Loucy (cell line): ENCODE measurements around the gene COA5.

Experiments used
- H2AFZ ChIP-seq: fragments of 200-600 bp; sonication (generic); 2 replicates; pipeline ENCODE4 v1.6.0; 2016; ENCODE audit warnings: antibody characterized with exemption, mild to moderate bottlenecking, low read length, moderate library complexity
- H3F3A ChIP-seq: fragments of 200-600 bp; 2 replicates; pipeline ENCODE4 v1.6.0; 2016; ENCODE audit warnings: antibody characterized with exemption, low read depth, mild to moderate bottlenecking
- H3K27me3 ChIP-seq: fragments of 200-600 bp; sonication (generic); 2 replicates; pipeline ENCODE4 v1.6.1; 2014; ENCODE audit warnings: low read length, mild to moderate bottlenecking; ENCODE audit not compliant: insufficient read depth, poor library complexity, severe bottlenecking
- H3K36me3 ChIP-seq: fragments of 200-600 bp; sonication (generic); 2 replicates; pipeline ENCODE4 v1.6.1; 2016; ENCODE audit warnings: low read length; ENCODE audit not compliant: insufficient read depth
- H3K4me1 ChIP-seq: fragments of 200-600 bp; sonication (generic); 2 replicates; pipeline ENCODE4 v1.5.1; 2014; ENCODE audit warnings: low read length, mild to moderate bottlenecking; ENCODE audit not compliant: insufficient read depth, poor library complexity, severe bottlenecking
- H3K4me2 ChIP-seq: fragments of 200-600 bp; sonication (generic); 2 replicates; pipeline ENCODE4 v1.6.0; 2014; ENCODE audit warnings: antibody characterized with exemption, low read length, low read depth, mild to moderate bottlenecking; ENCODE audit not compliant: poor library complexity, severe bottlenecking
- H3K4me3 ChIP-seq: fragments of 200-600 bp; sonication (generic); 2 replicates; pipeline ENCODE4 v1.5.1; 2014; ENCODE audit warnings: low read length, mild to moderate bottlenecking, mixed read lengths; ENCODE audit not compliant: poor library complexity, severe bottlenecking
- H3K79me2 ChIP-seq: fragments of 200-600 bp; sonication (generic); 2 replicates; pipeline ENCODE4 v1.6.1; 2014; ENCODE audit warnings: low read length; ENCODE audit not compliant: insufficient read depth
- H3K9ac ChIP-seq: fragments of 200-600 bp; sonication (generic); 2 replicates; pipeline ENCODE4 v1.6.0; 2014; ENCODE audit warnings: mild to moderate bottlenecking, low read depth, low read length, moderate library complexity; ENCODE audit not compliant: poor library complexity, severe bottlenecking
- H3K9me2 ChIP-seq: fragments of 200-600 bp; sonication (generic); replicated peaks from 2 replicates; pipeline ENCODE4 v1.6.1; 2016; ENCODE audit warnings: low read depth, low read length, mixed read lengths
- H3K9me3 ChIP-seq: fragments of 200-600 bp; sonication (generic); 2 replicates; pipeline ENCODE4 v1.6.1; 2014; ENCODE audit warnings: mild to moderate bottlenecking, antibody characterized with exemption, low read length, low read depth; ENCODE audit not compliant: insufficient read depth
- H4K20me1 ChIP-seq: fragments of 200-600 bp; sonication (generic); 2 replicates; pipeline ENCODE4 v1.6.0; 2014; ENCODE audit warnings: antibody characterized with exemption, low read length, mild to moderate bottlenecking; ENCODE audit not compliant: insufficient read depth, poor library complexity, severe bottlenecking
- EZH2phosphoT487 ChIP-seq: fragments of 200-600 bp; IDR thresholded peaks from 2 replicates; pipeline ENCODE4 v1.6.1; 2018; ENCODE audit warnings: antibody characterized with exemption, mild to moderate bottlenecking, moderate library complexity, borderline replicate concordance
- TF ChIP-seq, protein P1 (sequence below): fragments of 200-600 bp; sonication (generic); conservative IDR thresholded peaks from 2 replicates; pipeline ENCODE4 v1.5.1; 2014; ENCODE audit warnings: mild to moderate bottlenecking, antibody characterized with exemption, low read length

The COA5 gene

DNA sequence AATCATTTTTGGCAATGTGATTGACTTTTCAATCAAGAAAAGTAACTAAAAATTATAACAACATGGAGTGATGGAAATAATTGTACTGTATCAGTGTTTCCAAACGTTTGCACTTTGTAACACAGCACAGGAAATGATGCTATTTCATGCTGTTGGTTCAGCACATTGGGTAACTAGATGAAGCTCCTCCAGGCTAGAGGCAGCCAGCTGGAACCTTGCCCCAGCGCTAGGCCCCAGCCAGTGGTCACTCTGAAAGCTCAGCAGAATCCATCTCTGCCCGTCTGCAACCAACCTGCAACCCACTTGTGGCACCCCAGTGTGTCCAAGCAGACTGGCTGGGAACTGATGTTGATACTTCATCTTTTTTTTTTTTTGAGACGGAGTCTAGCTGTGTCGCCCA, 15.3 kb upstream of the COA5 start:
- Histone ChIP-seq H3K4me1 (peaks cover 18% of the 10 kb centered on the region), H4K20me1 (no peaks in the 10 kb centered on the region), H3K9me3 (no peaks in the 10 kb centered on the region), H3K9ac (no peak overlapping the region), H3K4me3 (no peak overlapping the region), H3K36me3 (peaks cover 3% of the 10 kb centered on the region; the same call in 1 of the 2 replicates), H3K4me2 (no peak overlapping the region), H3F3A (no peaks in the 10 kb centered on the region), H3K27me3 (no peaks in the 10 kb centered on the region), H3K79me2 (no peaks in the 10 kb centered on the region), H2AFZ (no peak overlapping the region), H3K9me2 (no peaks in the 10 kb centered on the region)
- no peak for TF ChIP-seq EZH2phosphoT487
- TF ChIP-seq, protein P1, sequence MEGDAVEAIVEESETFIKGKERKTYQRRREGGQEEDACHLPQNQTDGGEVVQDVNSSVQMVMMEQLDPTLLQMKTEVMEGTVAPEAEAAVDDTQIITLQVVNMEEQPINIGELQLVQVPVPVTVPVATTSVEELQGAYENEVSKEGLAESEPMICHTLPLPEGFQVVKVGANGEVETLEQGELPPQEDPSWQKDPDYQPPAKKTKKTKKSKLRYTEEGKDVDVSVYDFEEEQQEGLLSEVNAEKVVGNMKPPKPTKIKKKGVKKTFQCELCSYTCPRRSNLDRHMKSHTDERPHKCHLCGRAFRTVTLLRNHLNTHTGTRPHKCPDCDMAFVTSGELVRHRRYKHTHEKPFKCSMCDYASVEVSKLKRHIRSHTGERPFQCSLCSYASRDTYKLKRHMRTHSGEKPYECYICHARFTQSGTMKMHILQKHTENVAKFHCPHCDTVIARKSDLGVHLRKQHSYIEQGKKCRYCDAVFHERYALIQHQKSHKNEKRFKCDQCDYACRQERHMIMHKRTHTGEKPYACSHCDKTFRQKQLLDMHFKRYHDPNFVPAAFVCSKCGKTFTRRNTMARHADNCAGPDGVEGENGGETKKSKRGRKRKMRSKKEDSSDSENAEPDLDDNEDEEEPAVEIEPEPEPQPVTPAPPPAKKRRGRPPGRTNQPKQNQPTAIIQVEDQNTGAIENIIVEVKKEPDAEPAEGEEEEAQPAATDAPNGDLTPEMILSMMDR, result no peak

DNA sequence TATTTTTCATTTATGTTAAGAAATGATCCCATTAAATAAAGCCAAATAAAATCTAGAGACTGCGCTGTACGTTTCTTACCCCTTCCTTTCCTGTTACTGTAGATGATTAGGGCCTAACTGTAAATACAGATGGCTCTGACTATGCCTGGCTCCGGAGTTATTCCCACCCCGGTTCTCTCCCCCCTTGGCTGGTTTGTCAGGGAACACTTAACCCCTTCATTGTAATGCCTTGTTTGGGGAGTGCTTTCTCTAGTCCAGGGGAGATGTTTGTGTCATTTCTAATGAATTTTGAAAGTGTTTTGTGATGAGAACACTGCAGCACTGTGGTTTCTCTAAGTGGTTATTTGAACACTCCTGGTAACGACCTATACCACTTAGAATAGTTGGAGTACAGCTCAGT, 8.8 kb upstream of the COA5 start:
- H3K36me3 ChIP-seq, result peaks cover 17% of the 10 kb centered on the region; the same call in 1 of the 2 replicates
- H3K4me3 ChIP-seq, result no peak overlapping the region
- H3K4me2 ChIP-seq, result no peak overlapping the region
- no peaks in the 10 kb centered on the region for H3K9me3 ChIP-seq
- H3K9me2 ChIP-seq, result no peaks in the 10 kb centered on the region
- no peak for TF ChIP-seq EZH2phosphoT487
- TF ChIP-seq, protein P1, result no peak
- H3K27me3 ChIP-seq, result no peaks in the 10 kb centered on the region
- H3K4me1 ChIP-seq, result peaks cover 2% of the 10 kb centered on the region
- no peaks in the 10 kb centered on the region for H3F3A ChIP-seq
- no peak overlapping the region for H2AFZ ChIP-seq
- H3K9ac ChIP-seq, result no peak overlapping the region
- peaks cover 15% of the 10 kb centered on the region; the same call in 1 of the 2 replicates for H3K79me2 ChIP-seq
- no peaks in the 10 kb centered on the region for H4K20me1 ChIP-seq

DNA sequence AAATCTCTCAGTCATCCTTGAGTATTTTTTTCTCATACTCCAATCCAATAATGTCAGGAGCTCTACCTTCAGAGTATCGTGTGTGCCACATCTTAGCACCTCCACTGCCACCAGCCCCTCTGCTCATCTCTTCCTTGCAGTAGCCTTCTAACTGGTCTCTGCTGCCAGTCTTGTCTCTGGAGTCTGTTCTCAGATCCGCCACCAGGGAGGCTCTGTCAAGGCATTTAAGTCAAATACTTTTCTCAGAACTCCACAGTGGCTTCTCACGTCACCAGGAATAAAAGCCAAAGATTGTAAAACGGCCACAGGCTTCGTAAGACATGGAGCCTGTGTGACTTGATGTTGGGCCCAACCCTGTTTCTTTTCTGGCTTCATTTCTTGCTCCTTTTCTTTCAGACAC, 7.2 kb upstream of the COA5 start:
- Histone ChIP-seq H3K9me3 (no peaks in the 10 kb centered on the region), H3K4me2 (no peak overlapping the region), H3K9me2 (no peaks in the 10 kb centered on the region), H3K79me2 (peaks cover 27% of the 10 kb centered on the region), H3K36me3 (peaks cover 17% of the 10 kb centered on the region; the same call in 1 of the 2 replicates), H3K4me3 (no peak overlapping the region), H3K27me3 (no peaks in the 10 kb centered on the region), H3K9ac (no peak overlapping the region), H3F3A (no peaks in the 10 kb centered on the region), H4K20me1 (peaks cover 4% of the 10 kb centered on the region), H2AFZ (no peak overlapping the region), H3K4me1 (peaks cover 4% of the 10 kb centered on the region)
- TF ChIP-seq, protein P1, result peak; percentile 38; the same call in 1 of the 2 replicates
- no peak for TF ChIP-seq EZH2phosphoT487
